Measurements from ENCODE around the gene CABP7.
"Not testable (repeated sequence)": the region's sequence is repeated elsewhere in the genome, so short reads cannot be mapped to it uniquely, and the experiment has no call there.

The CABP7 gene

DNA sequence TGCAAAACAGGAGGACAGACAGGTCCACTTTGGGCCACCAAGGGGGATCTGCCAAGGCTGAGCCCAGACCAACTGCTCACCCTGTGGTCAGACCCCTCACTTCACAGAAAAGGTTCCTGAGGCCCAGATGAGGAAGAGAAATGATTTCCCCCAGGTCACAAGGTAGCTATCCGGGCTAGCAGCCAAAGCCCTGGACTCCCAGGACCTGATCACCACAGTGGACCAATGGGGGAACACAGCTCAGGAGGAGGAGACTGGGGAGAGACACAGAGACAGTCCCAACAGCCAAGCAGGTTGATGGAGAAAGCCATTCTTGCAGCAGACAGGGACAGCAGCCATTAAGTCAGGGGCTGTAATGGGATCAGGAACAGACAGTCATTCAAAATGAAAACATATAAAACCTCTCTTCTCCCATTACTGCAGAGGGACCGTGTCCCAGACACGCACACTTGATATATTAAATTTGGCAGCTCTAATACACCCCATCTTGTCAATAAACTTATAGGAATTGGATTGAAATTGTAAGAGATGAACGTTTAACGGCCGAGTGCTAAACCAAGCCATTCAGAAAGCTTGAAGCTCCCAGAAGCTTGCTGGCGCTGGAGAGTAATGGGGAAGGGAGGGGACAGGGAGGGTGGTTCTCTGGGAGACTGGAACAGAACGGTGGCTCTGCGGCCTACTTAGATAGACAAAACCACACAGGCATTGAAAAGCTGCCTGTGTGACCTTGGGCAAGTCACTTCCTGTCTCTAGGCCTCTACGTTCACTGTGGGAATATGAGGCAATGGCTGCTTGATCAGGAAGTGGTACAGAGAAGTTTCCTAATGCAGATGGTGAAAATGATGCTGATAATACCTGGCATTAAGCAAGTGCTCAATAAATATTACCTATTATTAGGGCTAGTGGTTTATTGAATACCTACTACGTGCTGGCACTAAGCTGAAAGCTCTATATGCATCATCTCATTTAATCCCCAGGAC, 31.0 kb downstream of the CABP7 start:
- no peak for DNase-seq

DNA sequence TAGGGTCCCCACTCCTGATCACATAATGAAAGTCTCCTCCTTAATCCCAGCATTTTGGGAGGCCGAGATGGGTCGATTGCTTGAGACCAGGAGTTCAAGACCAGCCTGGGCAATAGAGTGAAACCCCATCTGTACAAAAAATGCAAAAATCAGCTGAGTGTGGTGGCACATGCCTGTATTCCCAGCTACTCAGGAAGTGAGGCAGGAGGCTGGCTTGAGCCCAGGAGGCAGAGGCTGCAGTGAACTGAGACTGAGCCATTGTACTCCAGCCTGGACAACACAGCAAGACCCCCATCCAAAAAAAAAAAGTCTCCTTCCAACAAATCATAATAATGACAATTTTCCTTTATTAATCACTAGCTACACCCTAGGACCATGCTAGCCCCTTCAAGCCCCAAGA, 31.9 kb downstream of the CABP7 start:
- DNase-seq, result no peak

DNA sequence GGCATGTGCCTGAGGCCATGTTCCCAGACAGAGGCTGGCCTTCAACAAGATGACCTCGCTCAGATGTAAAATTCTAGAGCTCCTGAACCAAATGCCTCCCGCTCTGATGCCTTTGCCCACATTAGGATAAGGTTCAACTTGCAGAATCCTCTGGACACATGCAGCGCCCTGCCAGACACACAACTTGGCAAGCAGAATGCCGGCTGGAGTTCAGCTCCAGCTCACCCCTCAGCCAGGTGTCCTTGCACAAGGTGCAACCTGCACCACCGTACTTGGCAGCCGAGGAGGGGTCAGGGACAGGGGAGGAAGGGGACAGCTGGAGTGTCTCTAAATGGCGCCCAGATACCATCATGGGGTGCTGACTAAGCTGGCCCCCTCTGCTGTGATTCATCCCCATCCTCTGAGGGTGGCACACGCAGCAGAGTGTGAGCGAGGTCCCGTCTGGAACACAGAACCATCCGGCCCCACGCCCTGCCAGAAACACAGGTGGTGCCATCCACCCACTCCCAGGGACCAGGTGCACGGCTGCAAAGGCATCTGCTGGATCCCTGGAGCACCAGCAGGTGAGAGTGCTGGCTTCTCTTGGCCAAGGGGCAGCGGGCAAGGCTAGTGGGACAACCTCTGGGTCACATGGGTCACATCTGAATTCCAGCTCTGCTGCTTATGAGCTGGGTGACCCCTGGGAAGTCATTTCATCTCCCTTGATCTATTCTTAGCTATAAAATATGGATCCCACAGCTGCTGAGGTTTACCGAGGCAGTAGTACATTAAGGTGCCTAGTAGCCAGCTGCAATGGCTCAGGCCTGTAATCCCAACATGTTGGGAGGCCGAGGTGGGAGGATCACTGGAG, 34.2 kb downstream of the CABP7 start:
- DNase-seq, result no peak

DNA sequence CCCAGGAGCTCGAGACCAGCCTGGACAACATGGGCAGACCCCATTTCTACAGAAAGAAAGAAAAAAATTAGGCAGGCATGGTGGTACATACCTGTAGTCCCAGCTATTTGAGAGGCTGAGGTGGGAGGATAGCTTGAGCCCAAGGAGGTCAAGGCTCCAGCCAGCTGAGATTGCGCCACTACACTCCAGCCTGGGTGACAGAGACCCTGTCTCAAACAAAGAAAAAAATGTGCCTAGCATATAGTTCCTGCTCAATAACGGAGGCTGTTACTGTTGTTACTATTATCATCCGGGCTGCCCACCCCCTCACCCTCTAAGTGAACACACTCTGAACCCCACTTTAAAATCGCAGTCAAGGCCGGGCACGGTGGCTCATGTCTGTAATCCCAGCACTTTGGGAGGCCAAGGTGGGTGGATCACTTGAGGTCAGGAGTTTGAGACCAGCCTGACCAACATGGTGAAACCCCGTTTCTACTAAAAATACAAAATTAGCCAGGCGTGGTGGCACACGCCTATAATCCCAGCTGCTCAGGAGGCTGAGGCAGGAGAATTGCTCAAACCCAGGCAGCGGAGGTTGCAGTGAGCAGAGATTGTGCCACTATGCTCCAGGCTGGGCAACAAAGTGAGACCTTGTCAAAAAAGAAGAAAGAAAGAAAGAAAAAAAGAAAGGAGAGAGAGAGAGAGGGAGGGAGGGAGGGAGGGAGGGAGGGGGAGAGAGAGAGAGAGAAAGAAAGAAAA, 35.0 kb downstream of the CABP7 start:
- DNase-seq, result not testable (repeated sequence)

DNA sequence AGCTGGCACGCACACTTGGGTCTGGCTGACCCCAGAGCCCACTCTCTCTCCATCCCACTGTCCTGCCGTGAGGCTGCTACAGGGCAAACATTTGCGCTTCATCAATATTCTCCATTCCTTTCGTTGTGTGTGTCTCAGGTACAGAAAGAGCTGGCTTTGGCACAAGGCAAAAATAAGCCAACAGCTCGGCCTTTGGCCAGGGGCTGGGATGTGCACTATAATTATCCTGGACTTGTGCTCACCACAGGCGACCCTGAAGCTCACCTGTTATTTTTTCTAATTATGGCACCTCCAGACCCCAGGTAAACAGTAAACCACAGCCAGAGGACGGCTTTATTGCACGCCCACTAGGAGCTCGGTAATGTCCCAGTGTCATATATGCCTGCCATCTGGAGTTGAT, 36.1 kb downstream of the CABP7 start:
- DNase-seq, result no peak

DNA sequence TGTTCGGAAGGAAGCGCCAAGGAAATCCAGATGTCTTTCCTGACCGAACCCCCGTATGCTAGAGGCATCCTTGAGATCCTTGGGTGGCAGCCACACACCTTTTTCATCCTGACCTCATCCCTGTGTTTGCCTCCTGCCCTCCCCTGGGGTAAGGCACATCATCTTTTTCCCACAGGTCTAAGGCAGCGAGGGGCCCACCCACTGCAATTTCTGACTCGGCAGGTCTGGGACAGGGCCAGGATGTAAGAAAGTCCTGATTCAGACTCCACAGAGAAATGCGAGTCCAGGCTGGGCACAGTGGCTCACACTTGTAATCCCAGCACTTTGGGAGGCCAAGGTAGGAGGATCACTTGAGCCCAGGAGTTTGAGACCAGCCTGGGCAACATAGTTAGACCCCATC, 36.5 kb downstream of the CABP7 start:
- no peak for DNase-seq

DNA sequence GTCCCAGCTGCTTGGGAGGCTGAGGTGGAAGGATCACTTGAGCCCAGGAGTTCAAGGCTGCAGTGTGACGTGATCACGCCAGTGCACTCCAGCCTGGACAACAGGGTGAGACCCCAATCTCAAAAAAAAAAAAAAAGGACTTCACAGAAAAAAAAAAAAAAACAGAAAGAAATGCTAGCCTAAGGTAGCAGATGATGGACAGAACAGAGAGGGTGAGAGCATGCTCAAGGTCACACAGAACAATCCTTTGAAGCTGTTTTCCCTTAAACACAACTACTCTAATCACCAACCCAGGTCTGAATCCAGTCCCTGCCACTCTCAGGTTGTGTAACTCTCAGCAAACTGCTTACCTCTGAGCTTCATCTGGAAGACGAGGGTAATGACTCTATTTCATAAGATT, 37.3 kb downstream of the CABP7 start:
- no peak for DNase-seq

DNA sequence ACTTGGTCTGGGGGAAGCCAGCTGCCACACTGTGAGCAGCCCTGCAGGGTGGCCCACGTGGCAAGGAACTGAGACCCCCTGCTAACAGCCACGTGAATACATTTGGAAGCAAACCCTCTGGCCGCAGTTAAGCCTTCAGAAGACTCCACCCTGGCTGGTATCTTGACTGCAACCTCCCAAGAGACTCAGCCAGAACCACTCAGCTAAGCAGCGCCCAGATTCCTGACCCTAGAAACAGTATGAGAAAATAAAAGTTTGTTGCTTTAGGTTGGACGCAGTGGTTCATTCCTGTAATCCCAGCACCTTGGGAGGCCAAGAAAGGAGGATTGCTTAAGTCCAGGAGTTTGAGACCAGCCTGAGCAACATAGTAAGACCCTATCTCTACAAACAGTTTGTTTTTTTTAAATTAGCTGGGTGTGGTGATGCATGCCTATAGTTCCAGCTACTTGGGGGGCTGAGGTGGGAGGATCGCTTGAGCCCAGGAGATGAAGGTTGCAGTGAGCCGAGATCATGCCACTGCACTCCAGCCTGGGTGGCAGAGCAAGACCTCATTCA, 38.3 kb downstream of the CABP7 start:
- no peak for DNase-seq

DNA sequence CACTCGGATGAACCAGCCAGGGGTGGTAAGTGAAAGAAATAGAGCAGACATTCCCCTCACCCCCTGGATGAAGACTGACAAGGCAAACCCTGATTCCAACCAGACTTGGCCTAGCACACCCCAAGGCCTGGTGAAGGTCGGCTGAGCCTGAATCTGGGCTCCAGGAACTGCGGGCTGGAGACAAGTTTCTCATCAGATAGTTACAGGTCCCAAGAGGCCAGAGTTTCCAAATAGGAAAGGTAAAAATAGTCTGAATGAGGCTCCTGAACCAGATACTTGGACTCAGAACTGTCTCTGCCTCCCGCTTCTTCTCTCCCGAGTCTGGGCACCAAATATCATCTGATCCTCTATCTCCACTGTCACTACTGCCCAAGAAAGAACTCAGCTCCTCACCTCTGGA, 39.2 kb downstream of the CABP7 start:
- no peak for DNase-seq

DNA sequence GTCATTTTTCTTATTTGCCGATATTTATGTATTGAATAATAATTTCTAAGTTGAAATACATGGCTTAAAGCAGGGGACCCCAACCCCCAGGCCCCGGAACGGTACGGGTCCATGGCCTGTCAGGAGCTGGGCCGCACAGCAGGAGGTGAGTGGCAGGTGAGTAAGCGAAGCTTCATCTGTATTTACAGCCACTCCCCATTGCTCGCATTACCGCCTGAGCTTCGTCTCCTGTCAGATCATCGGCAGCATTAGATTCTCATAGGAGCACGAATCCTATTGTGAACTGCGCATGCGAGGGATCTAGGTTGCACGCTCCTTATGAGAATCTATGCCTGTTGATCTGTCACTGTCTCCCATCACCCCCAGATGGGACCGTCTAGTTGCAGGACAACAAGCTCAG, 42.5 kb downstream of the CABP7 start:
- DNase-seq, result no peak

DNA sequence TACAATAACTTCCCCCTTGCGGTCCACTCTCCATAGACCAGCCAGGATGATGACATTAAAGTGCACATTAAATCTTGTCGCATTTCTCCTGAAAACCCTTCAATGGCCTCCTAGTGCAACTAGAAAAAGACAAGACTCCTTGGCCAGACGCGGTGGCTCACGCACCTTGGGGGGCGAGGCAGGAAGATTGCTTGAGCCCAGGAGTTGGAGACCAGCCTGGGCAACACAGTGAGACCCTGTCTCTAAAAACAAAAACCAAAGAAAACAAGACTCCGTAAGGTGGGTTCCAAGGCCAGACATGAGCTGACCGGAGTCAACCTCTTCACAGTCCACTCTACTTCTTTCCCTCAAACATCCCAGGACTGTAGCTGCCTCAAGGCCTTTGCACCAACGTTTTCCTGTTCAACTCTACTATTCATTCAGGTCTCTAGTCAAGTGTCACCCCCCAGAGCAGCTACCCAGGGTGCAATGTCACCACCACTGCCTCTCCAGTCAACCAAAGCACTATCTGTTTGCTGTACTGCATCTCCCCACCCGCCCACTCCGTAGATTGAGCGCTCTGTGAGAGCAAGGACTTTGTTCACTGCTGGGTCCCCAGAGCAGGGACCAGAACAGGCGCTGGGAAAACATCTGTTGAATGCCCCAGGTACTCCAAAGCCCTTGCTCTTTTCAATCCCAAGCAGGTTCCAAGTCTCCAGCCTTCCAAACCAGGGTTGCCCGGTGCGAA, 46.3 kb downstream of the CABP7 start:
- peak; percentile 7 for DNase-seq

DNA sequence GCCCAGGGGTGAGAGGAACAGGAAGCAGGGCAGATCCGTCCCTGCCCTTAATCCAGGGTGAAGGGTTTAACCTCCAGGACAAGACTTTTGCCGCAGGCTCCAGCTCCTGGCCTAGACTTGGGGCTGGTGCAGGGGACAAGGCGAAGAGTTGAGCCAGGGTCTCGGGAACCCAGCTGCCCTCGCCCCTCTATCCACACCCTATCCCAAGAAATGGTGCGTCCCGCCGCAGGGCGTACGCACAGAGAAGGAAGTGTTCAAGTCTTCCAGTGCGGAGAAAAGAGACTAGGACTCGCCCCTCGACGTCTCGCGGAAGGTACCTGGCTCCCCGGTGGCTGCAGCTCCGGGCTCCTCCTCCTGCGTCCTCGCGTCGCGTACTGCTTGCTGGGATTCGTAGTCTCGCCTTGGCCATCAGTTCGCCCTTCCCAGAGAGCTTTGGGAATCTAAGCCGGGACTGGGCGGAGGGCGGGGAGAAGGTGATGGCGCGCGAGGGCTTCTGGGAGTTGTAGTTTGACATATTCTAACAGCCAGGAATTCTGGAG, 46.9 kb downstream of the CABP7 start, which contains the start of gene ZMAT5:
ZMAT5 (minus strand) TSS at position 376 of the 539 bp plus-strand sequence. CDS start 18,463 bp downstream, outside the sequence.
- DNase-seq, result peak; percentile 85

DNA sequence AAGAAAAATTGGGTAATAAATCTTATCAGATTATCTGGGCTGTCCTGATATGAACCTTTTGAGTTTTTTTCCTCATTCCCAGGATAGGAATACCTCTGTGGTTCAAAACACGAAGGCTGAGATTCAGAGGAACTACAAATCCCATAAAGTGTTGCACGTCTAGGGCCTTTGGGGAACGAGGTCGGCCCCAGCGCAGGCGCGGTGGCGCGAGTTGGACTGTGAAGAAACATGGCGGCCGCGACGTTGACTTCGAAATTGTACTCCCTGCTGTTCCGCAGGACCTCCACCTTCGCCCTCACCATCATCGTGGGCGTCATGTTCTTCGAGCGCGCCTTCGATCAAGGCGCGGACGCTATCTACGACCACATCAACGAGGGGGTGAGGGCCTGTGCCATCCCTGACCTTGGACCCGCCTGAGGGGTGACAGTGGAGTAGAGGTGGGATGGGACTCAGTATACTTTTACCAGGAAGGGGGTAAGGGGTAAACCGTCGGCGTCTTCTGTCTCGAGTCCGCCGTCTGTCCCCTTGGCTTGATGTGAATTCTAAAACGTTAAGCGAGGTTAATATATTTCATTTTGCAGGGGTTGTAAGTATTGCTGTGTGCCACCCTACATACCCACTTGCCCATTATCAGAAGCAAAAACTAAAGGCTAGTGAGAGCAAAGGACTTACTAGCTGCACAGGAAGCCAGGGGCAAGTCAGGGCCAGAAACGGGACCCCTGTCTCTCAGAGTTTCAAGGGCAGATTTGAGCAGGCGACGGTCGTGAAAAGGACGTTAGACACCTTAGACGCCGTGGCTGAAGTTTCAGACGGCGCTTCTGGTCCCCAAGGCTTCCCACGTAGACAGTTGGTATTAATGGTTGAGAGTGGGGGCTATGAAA, 47.6 kb downstream of the CABP7 start, which contains the start of gene UQCR10:
UQCR10 (plus strand) TSS at position 199 of the 881 bp plus-strand sequence; CDS start at position 229, 30 bp downstream.
- DNase-seq, result peak; percentile 92

DNA sequence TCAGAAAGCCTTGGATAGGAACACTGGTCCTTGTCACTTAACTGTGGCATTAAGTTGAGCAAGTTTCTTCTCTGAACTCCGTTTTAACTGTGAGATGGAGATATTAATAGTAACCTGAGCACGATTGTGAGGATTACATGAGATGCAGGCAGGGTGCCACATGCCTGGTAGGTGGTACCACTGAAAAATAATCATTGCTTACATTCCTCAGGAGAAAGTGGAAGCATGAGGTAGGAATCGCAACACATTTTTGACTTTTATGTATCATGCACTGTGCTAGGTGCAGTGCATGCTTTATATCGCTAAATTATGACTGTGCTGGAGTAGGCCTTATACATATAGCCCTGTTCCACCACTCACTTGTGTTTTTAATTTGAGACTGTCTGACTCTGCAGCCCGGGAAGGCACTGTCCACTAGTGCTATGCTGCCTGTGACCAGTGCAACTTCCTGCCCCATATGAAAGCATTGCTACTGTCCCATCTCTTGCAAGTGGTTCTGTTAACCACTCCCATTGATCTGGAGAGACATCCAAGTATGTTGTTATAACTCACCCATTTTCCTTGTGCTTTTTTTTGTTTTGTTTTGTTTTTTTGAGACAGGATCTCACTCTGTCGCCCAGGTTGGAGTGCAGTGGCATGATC, 48.4 kb downstream of the CABP7 start:
- DNase-seq, result no peak

DNA sequence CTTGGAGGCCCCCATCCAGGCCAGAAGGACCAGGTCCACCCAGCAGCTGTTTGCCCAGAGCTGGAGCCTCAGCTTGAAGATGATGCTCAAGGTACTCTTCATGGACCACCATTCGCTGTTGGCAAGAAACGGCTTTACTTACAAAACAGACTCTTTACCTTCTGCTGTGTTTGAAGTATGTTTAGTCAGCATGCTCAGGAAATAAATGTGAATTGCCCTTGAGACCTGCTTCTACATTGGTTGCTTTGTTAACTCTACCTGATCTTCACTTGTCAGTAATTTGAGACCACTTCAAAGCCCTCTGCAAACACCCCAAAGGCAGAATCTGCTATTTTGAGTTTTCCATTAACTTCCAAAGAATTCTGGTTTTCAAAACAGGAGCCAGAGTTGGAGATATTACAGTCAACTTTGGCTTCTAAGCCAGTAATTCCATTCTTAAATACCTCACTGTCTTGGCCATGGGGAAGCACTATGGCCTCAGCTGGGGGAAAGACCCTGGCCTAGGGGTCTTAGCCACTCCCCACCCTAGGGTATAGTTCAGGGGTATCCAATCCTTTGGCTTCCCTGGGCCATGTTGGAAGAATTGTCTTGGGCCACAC, 50.0 kb downstream of the CABP7 start:
- DNase-seq, result no peak

DNA sequence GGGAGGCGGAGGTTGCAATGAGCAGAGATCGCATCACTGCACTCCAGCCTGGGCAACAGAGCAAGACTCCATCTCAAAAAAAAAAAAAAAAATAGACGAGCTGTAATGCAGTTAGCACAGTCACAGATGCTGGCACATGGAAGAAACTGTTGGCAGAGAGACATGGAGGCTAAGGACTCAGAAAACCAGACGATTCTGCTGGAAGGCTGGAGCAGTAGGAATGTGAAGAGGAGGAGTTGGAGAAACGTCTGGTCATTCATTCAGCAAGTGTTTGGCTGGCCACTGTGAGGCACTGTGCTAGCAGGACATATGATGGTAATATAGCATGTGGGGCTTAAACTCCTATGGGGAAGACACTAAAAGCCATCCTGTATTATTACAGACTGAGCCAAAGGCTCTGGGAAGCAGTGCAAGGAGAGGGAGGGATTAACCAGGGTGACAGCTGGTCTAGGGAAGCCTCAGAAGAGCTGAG, 52.4 kb downstream of the CABP7 start:
- no peak for DNase-seq

DNA sequence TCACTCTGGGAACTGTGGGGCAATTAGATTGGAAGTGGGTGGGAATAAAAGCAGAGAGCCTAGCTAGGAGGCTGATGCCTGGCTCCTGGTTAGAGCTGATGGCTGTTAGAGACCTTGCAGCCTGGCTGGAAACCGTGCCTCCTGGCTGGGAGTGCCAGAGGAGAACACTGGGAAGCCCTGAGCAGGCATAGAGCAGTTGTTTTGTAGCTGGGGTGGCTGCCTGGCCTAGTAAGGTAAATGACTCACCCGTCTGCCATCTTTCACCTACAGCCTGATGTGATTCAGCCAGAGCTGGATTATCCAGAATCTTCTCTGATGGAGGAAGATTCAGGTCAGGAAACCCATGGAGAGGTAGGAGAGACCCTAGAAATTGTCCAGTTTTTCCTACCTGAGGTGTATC, 53.4 kb downstream of the CABP7 start:
- DNase-seq, result no peak

DNA sequence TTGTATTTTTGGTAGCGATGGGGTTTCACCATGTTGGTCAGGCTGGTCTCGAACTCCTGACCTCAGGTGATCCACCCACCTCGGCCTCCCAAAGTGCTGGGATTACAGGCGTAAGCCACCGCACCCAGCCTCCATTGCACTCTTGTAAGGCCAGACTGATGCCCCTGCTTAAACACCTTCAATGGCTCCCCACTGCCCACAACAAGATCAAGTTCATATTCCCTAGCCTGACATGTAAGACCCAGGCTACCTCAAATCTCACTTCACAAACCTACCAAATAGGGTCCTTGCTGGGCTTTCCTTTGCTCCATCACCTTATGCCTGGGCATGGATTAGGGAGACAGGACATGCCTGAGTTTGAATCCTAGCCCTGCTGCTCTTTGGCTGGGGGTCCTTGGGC, 60.4 kb downstream of the CABP7 start:
- no peak for DNase-seq
